ENCODE data around the gene PLA2G2D.

The PLA2G2D gene, protein sequence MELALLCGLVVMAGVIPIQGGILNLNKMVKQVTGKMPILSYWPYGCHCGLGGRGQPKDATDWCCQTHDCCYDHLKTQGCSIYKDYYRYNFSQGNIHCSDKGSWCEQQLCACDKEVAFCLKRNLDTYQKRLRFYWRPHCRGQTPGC

DNA sequence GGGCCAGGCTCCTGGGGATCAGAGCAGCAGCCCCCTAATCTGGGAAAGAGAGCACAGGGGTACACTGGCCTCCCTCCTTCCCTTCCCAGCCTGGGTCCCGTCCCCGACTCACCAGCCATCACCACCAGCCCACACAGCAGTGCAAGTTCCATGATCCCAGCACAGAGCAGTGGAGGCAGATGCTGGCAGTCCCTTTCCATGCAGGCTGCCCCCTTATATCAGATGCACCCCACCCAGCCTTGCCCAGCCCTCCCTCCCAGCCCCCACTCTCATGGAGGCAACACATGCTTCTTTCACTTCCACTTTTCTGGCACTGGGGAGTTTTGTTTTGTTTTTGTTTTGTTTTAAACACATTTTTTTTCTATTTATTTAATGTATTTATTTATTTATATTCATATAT, at the start of gene PLA2G2D:
Gene PLA2G2D (minus strand): TSS at position 190 of the 400 bp plus-strand sequence. CDS start 38 bp downstream, at position 152.
- no peak for DNase-seq

DNA sequence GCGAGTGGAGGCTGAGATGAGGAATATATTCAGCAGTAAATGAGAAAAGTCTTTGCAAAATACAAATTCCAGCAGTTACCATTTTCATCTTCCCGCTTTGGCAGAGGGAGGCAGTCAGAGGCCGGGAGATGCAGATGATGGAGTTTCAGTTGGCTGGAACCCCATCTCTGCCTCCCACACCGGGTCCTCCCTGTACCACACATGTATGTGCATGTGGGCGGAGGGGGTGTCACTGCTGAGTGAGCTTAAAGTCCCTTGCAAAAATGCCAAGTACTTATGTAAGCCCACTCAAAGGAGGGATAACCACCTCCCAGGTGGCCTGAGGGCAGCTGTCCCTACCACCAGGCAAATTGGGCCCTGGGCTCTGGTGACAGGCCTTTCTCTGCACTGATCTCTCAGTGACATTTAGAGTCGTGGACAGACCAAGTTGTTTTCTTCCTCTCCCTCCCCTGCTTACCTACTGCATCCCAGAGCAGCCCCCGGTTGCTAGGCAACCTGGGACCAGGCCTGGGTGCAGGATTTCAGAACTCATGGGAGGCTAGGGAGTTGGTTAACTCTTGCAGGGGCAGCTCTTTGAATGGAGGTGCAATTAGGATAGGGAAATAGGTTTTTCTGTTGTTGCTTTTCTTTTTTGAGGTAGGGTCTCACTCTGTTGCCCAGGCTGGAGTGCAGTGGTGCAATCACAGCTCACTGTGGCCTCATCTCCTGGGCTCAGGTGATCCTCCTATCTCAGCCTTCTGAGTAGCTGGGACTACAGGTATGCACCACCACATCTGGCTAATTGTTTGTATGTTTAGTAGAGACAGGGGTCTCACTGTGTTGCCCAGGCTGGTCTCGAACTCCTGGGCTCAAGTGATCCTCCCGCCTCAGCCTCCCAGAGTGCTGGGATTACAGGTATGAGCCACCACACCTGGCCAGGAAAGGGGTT, 49.5 kb upstream of the PLA2G2D start:
- no peak for DNase-seq

DNA sequence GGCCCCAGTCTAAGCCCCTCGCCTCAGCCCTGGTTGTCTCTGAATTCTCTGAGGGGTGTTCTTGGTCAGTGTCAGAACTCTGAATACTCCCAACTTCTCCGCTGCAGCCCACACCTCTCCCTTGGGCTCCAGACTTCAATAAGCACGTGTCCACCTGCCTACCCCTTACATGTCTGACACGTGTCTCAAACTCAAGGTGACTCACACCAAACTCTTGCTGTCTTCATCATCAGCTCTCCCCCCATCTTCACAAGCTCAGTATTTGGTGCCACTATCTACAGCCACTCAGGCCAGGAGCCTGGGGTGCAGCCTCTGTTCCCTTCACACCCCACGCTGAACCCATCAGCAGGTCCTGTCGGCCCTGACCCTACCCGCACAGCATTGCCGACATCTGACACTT, 47.8 kb upstream of the PLA2G2D start:
- no peak for DNase-seq

DNA sequence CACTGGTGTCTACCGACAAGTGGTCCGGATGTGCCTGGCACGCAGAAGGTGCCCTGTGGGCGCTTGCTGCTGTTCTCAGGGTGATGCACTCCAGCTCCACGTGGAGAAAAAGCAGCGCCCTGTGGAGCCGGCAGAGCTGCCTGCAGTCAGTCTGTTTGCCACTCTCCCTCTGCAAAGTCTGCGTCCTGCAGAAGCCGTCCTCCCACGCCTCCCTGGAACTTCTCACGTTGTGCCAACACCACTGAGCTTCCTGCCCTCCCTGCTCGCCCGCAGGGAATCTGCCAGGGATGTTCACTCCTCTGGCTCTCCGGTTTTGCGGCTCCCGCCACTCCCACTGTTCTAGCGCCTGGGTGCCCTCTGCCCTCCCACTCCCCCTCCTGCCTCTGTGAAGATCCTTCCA, 46.7 kb upstream of the PLA2G2D start:
- DNase-seq, result no peak

DNA sequence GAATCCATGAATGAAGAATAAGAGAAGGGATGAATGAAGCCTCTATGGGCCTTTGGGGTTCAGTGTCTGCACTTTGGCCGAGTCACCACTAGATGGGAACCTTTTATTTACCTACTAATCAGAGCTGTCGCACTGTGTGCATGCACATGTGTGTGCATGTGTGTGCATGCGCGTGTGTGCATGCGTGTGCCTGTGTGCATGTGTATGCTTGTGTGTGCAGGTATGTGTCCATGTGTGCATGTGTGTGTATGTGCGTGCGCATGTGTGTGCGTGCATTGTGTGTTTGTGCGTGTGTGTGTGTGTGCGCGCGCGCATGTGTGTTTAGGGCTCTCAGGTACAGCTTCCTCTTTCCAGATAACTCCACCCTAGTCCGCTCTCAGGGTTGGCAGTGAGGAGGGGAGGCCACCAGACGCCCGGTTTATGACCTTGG, 46.2 kb upstream of the PLA2G2D start:
- DNase-seq, result no peak

DNA sequence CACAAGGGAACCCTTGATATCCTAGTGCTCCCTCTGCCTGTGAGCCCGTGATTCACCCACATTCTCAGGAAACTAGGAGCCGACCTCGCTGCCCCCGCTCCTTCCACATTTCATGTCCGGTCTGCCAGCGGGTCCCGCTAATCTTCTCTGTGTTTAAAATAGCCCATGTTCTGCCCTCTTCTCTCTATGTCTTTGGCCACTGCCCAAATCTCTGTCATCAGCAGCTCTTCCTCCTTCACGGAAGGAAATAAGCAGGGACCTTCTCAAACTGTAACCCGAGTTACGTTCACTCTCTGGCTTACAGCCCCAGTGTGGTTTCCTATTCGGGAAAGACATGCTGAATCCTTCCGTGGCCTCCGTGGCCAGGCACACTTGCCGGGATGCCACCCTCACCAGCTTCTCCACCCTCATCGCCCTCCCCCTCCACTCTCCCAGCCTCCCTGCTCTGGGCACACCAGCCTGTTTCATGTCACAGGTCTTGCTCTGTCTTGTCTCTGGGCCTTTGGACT, 45.4 kb upstream of the PLA2G2D start:
- DNase-seq, result peak in 1 of 2 donors; percentile 23

DNA sequence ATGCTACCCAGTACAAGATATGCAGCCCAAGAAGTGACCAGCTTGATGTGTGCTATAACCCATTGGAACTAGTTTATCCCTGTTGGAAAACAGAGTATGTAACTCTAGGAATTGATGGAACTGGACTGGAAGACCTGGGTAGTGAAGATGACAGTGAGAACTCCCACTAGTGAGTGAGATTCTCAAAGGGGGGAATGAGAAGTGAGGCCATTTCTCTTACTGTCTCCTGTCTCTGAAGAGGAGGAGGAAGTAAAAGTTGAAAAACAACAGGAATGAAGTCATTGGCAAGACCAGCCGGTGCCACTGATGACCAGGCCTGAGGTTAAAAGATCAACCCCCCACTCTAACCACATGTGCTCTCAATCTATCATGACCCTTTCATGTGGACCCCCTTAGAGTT, 40.7 kb upstream of the PLA2G2D start:
- DNase-seq, result no peak

DNA sequence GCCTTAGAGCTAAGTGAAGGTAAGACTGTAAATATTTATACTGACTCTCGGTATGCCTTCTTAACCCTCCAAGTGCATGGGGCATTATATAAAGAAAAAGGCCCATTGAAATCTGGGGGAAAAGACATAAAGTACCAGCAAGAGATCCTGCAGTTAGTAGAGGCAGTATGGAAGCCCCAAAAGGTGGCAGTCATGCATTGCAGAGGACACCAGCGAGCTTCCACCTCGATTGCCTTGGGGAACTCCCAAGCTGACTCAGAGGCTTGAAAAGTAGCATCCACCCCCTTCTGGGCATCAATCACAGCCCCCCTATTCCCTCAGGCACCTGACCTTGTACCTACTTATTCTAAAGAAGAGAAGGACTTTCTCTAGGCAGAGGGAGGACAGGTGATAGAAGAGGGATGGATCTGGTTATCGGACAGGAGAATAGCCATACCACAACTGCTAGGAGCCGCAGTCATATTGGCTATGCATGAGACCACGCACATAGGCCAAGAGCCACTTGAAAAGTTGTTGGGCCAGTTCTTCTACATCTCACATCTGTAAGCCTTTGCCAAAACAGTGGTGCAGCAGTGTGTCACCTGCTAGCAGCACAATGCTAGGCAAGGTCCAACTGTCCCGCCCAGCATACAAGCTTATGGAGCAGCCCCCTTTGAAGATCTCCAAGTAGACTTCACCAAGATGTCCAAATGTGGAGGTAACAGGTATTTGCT, 39.2 kb upstream of the PLA2G2D start:
- peak in 1 of 2 donors; percentile 17 for DNase-seq

DNA sequence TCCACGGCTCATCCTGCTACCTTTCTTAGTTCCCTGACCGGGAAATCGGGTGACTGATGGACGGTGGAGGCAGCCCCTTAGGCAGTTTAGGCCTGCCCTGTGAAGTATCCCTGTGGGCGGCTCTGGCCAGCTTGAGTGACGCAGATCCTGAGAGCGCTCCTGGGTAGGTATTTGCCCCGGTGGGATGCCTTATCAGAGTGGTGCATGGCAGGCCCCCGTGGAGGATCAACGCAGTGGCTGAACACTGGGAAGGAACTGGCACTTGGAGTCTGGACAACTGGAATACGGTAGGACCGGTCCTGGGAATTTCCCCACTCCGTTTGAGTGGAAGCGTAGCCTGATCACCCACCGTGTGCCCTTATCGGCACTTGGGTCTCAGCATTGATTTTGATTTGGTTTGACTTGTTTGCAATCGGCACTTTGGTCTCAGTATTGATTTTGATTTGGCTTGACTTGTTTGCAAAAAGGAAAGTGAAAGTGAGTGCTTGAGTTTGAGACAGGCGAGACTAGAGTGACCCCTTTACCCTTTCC, 35.0 kb upstream of the PLA2G2D start:
- DNase-seq, result no peak

DNA sequence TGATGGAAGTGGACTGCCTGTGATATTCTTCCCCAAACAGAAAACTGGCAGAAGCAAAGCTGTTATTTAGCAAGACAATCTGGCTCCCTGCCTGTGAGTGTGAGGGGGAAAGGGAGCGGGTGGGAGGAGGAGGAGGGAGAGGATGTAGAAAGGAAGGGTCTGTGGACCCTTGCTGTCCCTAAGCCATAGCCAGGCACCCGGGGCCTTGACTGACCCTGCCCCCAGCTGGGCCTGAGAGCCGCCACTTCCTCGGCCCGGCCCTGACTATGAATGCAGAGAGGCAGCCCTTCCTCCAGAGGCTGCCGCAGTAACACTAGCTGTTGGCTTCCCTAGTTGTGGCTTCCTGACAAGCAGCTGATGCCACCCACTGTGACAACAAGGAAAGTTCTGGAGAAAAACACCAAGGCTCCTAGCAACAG, 33.7 kb upstream of the PLA2G2D start:
- peak in 1 of 2 donors; percentile 48 for DNase-seq

DNA sequence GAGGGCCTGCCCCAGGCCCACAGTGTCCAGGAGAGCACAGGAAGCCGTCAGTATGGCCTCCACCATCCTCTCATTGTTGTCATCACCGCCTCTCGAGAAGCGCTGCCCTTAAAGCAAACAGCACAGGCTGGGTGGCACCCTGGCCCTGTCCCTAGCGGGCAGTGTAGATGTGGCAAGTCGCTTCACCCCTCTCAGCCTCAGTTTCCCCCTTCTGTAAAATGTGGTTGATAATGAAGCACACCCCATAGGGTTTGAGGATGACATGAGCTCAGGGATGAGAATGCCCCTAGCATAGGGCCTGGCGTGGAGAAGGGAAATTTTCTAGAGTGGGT, 33.2 kb upstream of the PLA2G2D start:
- no peak for DNase-seq

DNA sequence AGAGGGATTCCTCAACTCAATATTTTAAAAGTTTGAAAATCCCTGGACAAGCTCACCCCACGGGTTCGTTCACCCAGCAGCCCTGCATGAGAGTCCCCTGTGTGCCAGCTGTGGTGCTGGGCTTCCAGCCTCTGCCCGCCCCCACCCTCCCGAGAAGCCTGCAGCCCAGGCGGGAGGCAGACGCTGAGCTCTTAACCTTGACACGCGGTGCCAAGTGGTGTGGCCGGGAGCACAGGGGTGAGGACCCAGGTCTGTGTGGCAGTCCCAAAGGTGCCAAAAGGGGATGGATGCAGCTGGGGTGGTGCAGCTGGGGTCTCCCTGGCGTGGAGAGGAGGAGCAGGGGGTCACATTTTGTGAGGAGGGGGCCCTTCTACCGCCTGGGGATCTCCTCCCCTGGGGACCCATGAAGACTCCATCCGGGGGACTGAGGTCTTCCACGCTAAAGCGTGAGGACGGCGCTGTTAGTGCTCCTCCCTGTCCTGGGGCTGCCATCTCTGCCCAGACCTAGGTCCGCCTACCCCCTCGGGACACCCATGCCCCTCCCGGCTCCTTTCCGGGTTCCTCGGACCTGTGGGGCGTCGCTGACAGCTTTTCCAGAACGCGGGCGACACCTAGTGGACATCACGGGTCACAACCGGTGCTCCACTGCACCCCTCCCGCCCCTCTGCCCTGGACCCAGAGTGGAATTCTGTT, 32.7 kb upstream of the PLA2G2D start:
- peak; percentile 79 to 82 for DNase-seq

DNA sequence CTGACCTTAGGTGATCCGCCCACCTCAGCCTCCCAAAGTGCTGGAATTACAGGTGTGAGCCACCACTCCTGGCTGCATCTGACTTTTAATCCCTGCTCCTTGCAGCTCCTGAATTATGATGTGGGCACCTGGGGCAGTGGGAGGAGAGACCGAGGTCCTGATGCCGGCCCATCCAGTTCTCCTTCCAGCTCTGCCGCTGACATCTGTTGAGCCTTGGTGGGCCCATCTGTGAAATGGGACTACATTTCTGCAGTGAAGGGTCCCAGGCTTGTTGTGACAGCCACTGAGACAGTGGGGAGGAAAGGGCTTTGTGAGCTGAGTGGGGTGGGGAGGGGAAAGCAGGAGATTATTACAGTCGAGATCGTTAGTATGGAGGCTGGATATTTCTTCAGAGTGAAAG, 31.6 kb upstream of the PLA2G2D start:
- no peak for DNase-seq

DNA sequence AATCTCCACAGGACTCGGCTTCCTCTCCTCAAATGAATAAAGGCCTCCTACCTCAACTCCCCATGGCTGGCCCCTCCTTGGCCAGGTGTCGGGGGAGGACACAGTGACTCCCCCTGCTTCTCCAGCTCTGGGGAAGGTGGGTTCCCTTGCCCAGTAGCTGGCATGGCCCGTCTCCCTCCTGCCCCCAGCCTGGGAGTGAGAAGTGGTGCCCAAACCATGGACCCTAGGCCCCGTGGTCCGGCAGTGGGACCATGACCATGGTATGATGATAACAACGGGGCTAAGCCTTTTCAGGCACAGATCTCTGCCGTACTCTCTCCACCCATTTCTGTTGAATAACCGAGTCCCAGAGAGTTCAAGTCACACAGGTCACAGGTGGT, 31.0 kb upstream of the PLA2G2D start:
- no peak for DNase-seq

DNA sequence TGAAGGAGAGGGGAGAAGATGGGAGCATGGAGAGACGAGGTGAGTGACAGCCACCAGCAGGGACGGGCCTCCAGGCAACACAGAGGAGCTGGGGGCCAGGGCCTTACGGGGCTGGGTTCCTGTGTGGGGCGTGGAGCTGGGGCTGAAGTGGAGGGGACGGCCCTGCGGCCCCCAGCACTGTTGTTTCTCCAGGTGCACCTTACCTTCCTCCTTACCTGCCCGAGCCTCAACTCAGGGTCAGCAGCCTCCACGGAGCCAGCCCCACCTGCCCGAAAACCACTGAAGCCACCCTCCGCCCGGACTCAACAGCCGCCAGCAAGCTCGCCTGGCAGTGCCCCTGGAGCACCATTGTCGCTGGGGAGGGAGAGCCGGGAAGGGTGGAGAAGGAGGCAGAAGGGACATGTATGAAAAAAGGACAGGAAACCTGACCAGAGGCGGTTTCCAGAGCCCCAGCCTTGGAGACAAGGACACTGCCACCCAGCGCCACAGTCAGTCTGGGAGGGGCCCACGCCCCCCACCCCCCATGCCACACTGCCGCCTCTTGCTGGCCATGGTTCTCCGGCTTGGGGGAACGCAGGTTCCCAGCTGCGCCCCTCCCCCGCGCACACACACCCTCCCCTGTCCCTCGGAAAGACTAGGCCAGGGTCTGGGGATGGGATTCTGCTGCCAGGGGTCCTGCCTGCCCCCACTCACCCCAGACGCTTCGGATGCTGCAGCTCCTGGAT, 30.4 kb upstream of the PLA2G2D start:
- no peak for DNase-seq

DNA sequence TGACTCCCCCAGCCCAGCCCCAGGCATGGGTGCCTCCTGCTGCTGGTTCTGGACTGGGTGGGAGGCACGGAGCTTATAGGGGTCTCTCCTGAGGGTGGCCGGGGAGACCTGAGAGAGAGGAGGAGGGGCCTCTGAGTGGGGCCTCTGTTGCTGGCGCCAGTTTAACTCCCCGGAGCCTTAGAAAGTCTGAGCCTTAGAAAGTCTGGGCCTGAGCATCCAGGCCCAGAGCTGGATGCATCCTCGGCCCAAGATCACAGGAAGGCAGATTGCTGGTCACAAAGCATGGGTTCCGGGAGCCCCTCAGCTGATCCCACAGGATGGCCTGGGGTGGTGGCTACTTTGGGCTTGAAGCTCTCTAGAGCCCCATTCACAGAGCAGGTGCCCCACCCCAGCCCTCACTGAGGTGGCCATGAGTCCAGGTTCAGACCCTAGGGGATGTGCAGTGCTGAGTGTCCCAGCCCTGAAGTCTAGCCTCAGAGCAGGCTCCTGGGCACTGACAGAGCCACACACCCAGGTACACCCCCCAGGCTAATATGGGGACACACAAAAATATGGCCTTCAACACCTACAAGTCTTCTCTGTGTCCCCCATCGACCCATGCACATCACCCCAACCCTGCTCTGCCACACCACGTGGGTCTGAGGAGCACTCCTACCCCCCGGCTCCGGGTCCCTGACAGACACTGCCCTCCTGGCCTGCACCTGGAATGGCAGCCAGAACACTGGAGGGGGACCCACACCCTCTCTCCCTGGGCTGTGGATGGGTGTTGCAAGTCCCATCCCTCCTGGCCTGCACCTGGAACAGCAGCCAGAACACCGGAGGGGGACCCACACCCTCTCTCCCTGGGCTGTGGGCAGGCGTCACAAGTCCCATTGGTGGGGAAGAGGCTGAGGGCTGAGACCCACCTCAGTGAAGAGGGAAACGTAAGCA, 29.5 kb upstream of the PLA2G2D start:
- no peak for DNase-seq

DNA sequence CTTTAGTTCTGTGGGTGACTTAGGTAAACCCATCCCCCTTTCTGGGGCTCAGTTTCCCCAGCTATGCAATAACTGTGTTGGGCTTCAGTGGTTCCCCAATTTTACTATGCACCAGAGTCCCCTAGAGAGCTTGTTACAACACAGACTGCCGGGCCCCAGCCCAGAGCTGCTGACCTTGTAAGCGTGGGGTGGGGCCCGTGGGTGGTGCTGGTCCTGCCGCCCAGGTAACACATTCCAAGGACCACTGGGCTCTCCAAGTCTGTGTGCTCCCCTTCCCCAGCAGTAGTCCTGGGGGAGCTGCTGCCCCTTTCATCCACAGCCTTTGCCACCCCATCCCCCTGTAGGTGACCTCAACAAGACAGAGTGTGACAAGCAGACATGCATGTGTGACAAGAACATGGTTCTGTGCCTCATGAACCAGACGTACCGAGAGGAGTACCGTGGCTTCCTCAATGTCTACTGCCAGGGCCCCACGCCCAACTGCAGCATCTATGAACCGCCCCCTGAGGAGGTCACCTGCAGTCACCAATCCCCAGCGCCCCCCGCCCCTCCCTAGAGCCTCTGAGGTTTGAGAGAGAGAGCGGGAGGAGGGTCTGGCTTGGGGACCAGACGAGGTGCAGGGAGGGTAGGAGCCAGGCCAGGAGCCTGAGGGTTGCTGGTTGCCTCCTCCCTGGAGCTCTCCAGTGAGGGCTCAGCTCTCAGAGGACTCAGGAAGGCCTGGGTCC, 28.7 kb upstream of the PLA2G2D start:
- no peak for DNase-seq

DNA sequence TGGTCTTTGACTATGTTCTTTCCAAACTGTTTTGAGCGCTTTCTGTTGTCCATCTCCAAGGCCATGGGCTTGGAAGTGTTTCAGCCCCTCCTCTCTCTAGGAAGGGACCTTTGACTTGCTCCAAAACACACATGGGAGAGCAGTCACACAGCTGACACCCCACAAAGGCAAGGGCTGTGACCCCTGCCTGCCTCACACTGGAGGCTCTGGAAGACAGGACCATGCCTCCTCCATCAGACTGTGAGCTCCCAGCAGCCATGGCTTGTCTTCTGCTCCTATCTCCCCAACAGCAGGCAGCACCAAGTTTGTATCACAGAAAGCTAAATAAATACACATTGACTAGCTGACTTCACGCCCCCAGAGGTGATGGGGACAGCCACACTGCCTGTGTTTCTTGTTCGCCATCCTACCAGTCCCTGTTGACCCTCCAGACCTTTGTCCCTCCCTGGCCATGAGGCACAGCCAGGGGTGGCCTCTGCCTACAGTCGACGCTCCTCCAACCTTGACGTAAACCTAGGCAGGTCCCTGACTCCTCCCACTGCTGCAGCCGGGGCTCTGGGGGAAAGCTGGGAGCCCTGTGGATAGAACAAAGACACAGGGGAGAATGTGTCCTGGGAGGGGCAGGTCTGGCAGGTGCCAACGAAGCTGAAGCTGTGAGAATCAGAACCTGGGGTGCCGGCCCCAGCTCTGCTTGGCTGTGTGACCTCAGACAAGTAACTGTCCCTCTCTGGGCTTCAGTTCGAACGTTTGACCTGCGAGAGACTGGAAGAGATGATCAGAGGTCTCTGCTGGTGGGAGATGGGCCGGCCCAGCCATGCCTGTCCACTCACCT, 24.6 kb upstream of the PLA2G2D start:
- no peak for DNase-seq

DNA sequence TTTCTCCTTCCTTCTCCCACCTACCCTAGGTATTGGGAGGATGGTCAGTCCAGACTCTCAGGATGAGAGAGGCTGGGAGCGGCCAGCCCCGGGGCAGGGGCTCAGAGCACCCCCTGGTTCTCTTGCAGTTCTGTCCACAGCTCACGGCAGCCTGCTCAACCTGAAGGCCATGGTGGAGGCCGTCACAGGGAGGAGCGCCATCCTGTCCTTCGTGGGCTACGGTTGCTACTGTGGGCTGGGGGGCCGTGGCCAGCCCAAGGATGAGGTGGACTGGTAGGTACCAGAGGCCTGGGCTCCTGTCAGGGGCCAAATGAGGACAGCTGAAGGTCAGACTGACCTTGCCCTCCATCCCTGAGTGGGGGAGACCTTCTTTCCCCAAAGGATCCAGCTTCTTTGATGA, 24.0 kb upstream of the PLA2G2D start:
- no peak for DNase-seq
